HCT116 (cell line): ENCODE data around the gene RHEB. TPM values are rescaled to one million over a fixed set of nuclear protein-coding genes. Genes with fewer than 3 reads are reported as not detected.

ENCODE experiments used
- ATAC-seq: fragments of 200-7000 bp; cut with Tn5 transposase; 2 replicates; pipeline ENCODE4 v1.9.1; 2020; ENCODE audit warnings: mild to moderate bottlenecking, moderate library complexity
- BruUV-seq: library from RNA; stranded (reverse); fragments of 400-500 nt; replicated peaks from 2 replicates; lab custom pipeline; 2021; lab: Mats Ljungman, UMichigan
- CTCF ChIA-PET: fragments of 300-600 bp; sonication (Branson Sonifier 250); formaldehyde crosslinking; loops from one replicate; lab custom pipeline; 2021; ENCODE audit warnings: antibody characterized with exemption; lab: Charles Lee
- POLR2A ChIA-PET: fragments of 300-600, 350-600 bp; sonication (Branson Sonifier 250); formaldehyde crosslinking; loops from one replicate; lab custom pipeline; 2021; ENCODE audit warnings: antibody characterized with exemption; lab: Charles Lee
- RAD21 ChIA-PET, 2 experiments: fragments of 300-600 bp; sonication (Branson Sonifier 250); formaldehyde crosslinking; loops; one replicate each; lab custom pipeline; 2023; ENCODE audit warnings: low total read pairs in 2 of 2; ENCODE audit not compliant: uncharacterized antibody in 2 of 2, unreplicated experiment in 2 of 2, low non-redundant PET in 1 of 2; lab: Charles Lee
- DNase-seq: peaks from one replicate; pipeline ENCODE4 v3.0.0-alpha.2; 2010; ENCODE audit warnings: low read depth, low spot score
- H2AFZ ChIP-seq: fragments of 200-600 bp; shearing (Covaris generic), sonication (generic); 2 replicates; pipeline ENCODE4 v1.6.1; 2017; ENCODE audit warnings: low read depth, mixed run types, mixed read lengths, antibody characterized with exemption, low read length; ENCODE audit not compliant: poor library complexity, severe bottlenecking
- H3K27ac ChIP-seq: 2 replicates; pipeline ENCODE4 v1.5.1; 2012; ENCODE audit warnings: low read depth, low read length
- H3K27me3 ChIP-seq: fragments of 200-600 bp; sonication (generic); 2 replicates; pipeline ENCODE4 v1.6.1; 2016; ENCODE audit warnings: mixed run types, low read length, mixed read lengths; ENCODE audit not compliant: insufficient read depth
- H3K36me3 ChIP-seq, 2 experiments: fragments of 200-500 bp in 1 of 2; fragments of 200-600 bp in 1 of 2; sonication (Bioruptor generic) in 1 of 2; sonication (generic) in 1 of 2; 2 replicates each; pipeline versions ENCODE4 v1.5.1 to v1.6.1; 2014 to 2016; ENCODE audit warnings: low read length in 2 of 2, inconsistent platforms in 1 of 2, mixed read lengths in 1 of 2, mixed run types in 1 of 2; ENCODE audit not compliant: insufficient read depth in 2 of 2, control insufficient read depth in 1 of 2
- H3K4me1 ChIP-seq, 2 experiments: fragments of 200-600 bp in 1 of 2; sonication (generic) in 1 of 2; 2 replicates each; pipeline versions ENCODE4 v1.5.1 to v1.6.1; 2012 to 2017; ENCODE audit warnings: low read length in 2 of 2, inconsistent platforms in 1 of 2, mild to moderate bottlenecking in 1 of 2, mixed read lengths in 1 of 2, mixed run types in 1 of 2, moderate library complexity in 1 of 2; ENCODE audit not compliant: insufficient read depth in 2 of 2, control insufficient read depth in 1 of 2
- H3K4me2 ChIP-seq: fragments of 200-600 bp; sonication (generic); 2 replicates; pipeline ENCODE4 v1.6.1; 2017; ENCODE audit warnings: mixed run types, low read length, mixed read lengths
- H3K4me3 ChIP-seq, 2 experiments: fragments of 200-600 bp in 1 of 2; sonication (generic) in 1 of 2; replicated peaks in 1 of 2; 2 replicates each; pipeline ENCODE4 v1.5.1; 2011 to 2016; ENCODE audit warnings: low read length in 2 of 2, control low read depth in 1 of 2, low read depth in 1 of 2, mild to moderate bottlenecking in 1 of 2, mixed read lengths in 1 of 2, mixed run types in 1 of 2
- H3K79me2 ChIP-seq: fragments of 200-600 bp; sonication (generic); 2 replicates; pipeline ENCODE4 v1.6.1; 2017; ENCODE audit warnings: mild to moderate bottlenecking, mixed run types, low read length, moderate library complexity, mixed read lengths; ENCODE audit not compliant: insufficient read depth
- H3K9ac ChIP-seq: fragments of 200-600 bp; sonication (generic); 2 replicates; pipeline ENCODE4 v1.6.1; 2016; ENCODE audit warnings: low read length, mixed read lengths
- H3K9me2 ChIP-seq: fragments of 200-600 bp; sonication (generic), shearing (Covaris generic); 2 replicates; pipeline ENCODE4 v1.6.1; 2017; ENCODE audit warnings: mixed run types, mild to moderate bottlenecking, moderate library complexity; ENCODE audit not compliant: insufficient read depth
- H3K9me3 ChIP-seq, 2 experiments: fragments of 200-500 bp in 1 of 2; fragments of 200-600 bp in 1 of 2; sonication (Bioruptor generic) in 1 of 2; sonication (generic) in 1 of 2; 2 replicates each; pipeline ENCODE4 v1.6.1; 2014 to 2017; ENCODE audit warnings: low read length in 2 of 2, mixed read lengths in 2 of 2, inconsistent platforms in 1 of 2, low read depth in 1 of 2, mild to moderate bottlenecking in 1 of 2, mixed run types in 1 of 2, moderate library complexity in 1 of 2; ENCODE audit not compliant: control insufficient read depth in 1 of 2, insufficient read depth in 1 of 2
- H4K20me1 ChIP-seq: fragments of 200-600 bp; sonication (generic), shearing (Covaris generic); 2 replicates; pipeline ENCODE4 v1.6.1; 2017; ENCODE audit warnings: mixed run types, mild to moderate bottlenecking, moderate library complexity; ENCODE audit not compliant: insufficient read depth
- ATF3 ChIP-seq: IDR thresholded peaks from 2 replicates; pipeline ENCODE4 v1.6.1; 2012
- CEBPB ChIP-seq: IDR thresholded peaks from 2 replicates; pipeline ENCODE4 v1.6.1; 2012; ENCODE audit warnings: low read depth
- EZH2 ChIP-seq: fragments of 200-600 bp; sonication (generic); IDR thresholded peaks from 2 replicates; pipeline ENCODE4 v1.6.1; 2017; ENCODE audit warnings: antibody characterized with exemption, mixed run types
- POLR2A ChIP-seq: IDR thresholded peaks from 2 replicates; pipeline ENCODE4 v1.7.0; 2011; ENCODE audit warnings: borderline replicate concordance; ENCODE audit not compliant: insufficient read depth, insufficient read length; ENCODE audit errors: extremely low read depth
- SIN3A ChIP-seq: IDR thresholded peaks from 2 replicates; pipeline ENCODE4 v1.6.1; 2012; ENCODE audit warnings: low read depth
- intact Hi-C: fragments of 100-400 bp; cut with micrococcal nuclease; formaldehyde crosslinking; loops from 2 replicates; pipeline ENCODE4 v1.10.0; 2022
- total RNA-seq: library from RNA; stranded (reverse); gene quantifications from one replicate; pipeline ENCODE4 v1.2.1, GENCODE V29; 2021; ENCODE audit not compliant: unreplicated experiment
- TF ChIP-seq, protein P1 (sequence below): IDR thresholded peaks from 2 replicates; pipeline ENCODE4 v1.6.1; 2012; ENCODE audit warnings: low read depth

Gene RHEB
- total RNA-seq, 1 experiment from 2014 or later = 114 TPM

DNA sequence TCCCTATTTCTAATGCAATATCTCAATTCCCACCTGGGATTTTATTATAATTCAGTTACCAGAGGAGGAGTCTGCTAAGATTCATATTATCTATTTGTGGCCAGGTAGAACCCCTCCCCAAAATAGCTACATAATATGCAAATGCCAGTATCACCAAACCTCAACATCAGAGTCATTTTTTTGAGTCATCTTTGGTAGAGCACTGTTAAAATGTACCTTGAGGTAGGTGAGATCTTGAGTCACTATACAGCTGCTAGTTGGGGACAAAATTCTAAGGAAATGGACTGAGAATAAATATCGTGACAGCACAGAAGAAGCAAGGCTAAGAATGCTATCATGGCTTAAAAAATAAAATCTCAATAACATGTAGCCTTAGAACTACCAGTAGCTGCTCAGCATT, 75.1 kb downstream of the RHEB start (continued):
- no peak for TF ChIP-seq SIN3A
- no peak for TF ChIP-seq ATF3
- no peak for TF ChIP-seq POLR2A
- no peak for TF ChIP-seq CEBPB

DNA sequence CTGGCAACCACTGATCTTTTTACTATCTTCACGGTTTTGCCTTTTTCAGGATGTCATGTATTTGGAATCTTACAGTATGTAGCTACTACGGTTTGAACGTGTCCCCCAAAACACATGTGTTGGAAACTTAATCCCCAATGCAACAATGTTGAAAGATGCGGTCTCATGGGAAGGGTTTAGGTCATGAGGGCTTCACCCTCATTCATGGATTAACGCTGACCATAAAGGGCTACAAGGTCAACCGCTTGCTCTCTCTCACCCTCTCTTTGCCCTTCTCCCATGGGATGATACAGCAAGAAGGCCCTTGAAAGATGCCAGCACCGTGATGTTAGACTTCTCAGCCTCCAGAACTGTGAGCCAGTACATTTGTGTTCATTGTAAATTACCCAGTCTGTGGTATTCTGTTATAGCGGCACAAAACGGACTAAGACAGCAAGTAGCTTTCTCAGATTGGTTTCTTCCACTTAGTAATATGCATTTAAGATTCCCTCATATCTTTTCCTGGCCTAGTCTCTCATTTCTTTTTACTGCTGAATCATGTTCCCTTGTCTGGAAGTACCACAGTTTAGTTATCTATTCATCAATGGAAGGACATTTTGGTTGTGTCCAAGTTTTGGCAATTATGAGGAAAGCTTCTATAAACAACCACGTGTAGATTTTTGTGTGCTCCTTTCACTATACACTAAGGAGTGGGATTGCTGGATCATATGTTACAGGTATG, 76.8 kb downstream of the RHEB start:
- no TSS peak for BruUV-seq
- ChIA-PET CTCF (no interaction called here), POLR2A (no interaction called here), RAD21 (no interaction called here)
- no peaks in the 10 kb centered on the region for H3K27me3 ChIP-seq
- no peak overlapping the region for H2AFZ ChIP-seq
- H3K9me2 ChIP-seq = no peaks in the 10 kb centered on the region
- H3K9ac ChIP-seq = no peak overlapping the region
- no peaks in the 10 kb centered on the region for H3K36me3 ChIP-seq
- H4K20me1 ChIP-seq = no peaks in the 10 kb centered on the region
- H3K27ac ChIP-seq = no peak overlapping the region
- intact Hi-C loops = no loop called here
- no peaks in the 10 kb centered on the region for H3K9me3 ChIP-seq
- ATAC-seq = no peak
- H3K4me1 ChIP-seq = peaks cover 8 to 14% of the 10 kb centered on the region in 2 experiments; a peak in 3 of 4 replicates
- no peak for DNase-seq
- H3K4me3 ChIP-seq = no peak overlapping the region
- TF ChIP-seq, protein P1, sequence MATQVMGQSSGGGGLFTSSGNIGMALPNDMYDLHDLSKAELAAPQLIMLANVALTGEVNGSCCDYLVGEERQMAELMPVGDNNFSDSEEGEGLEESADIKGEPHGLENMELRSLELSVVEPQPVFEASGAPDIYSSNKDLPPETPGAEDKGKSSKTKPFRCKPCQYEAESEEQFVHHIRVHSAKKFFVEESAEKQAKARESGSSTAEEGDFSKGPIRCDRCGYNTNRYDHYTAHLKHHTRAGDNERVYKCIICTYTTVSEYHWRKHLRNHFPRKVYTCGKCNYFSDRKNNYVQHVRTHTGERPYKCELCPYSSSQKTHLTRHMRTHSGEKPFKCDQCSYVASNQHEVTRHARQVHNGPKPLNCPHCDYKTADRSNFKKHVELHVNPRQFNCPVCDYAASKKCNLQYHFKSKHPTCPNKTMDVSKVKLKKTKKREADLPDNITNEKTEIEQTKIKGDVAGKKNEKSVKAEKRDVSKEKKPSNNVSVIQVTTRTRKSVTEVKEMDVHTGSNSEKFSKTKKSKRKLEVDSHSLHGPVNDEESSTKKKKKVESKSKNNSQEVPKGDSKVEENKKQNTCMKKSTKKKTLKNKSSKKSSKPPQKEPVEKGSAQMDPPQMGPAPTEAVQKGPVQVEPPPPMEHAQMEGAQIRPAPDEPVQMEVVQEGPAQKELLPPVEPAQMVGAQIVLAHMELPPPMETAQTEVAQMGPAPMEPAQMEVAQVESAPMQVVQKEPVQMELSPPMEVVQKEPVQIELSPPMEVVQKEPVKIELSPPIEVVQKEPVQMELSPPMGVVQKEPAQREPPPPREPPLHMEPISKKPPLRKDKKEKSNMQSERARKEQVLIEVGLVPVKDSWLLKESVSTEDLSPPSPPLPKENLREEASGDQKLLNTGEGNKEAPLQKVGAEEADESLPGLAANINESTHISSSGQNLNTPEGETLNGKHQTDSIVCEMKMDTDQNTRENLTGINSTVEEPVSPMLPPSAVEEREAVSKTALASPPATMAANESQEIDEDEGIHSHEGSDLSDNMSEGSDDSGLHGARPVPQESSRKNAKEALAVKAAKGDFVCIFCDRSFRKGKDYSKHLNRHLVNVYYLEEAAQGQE = no peak
- no peak for TF ChIP-seq EZH2
- TF ChIP-seq, all 23 proteins: peak for 0
- Histone ChIP-seq H3K4me2 (no peak overlapping the region), H3K79me2 (no peaks in the 10 kb centered on the region)
